T-helper 2 cell treated with Interferon-gamma antibody and Interleukin-4, amounts not matched to agents 100 ng/mL and 5 ng/mL, for 36 hours (primary cell): ENCODE results near the gene KRTAP10-6. TPM values are rescaled to one million over a fixed set of nuclear protein-coding genes. Genes with fewer than 3 reads are reported as not detected.
"Not testable (repeated sequence)": the region's sequence is repeated elsewhere in the genome, so short reads cannot be mapped to it uniquely, and the experiment has no call there.

ENCODE experiments used
- intact Hi-C: fragments of 100-400 bp; cut with micrococcal nuclease; formaldehyde crosslinking; loops from one replicate; pipeline ENCODE4 v1.15.1; 2023
- total RNA-seq: library from RNA; stranded (reverse); gene quantifications from 2 replicates; pipeline ENCODE4 v1.2.3, GENCODE V29; 2022

The KRTAP10-6 gene
- total RNA-seq, 1 donor from 2014 or later = not detected

GRCh38 chr21:44579833-44580144, 12.5 kb downstream of the KRTAP10-6 start:
- intact Hi-C loops = no loop called here

DNA sequence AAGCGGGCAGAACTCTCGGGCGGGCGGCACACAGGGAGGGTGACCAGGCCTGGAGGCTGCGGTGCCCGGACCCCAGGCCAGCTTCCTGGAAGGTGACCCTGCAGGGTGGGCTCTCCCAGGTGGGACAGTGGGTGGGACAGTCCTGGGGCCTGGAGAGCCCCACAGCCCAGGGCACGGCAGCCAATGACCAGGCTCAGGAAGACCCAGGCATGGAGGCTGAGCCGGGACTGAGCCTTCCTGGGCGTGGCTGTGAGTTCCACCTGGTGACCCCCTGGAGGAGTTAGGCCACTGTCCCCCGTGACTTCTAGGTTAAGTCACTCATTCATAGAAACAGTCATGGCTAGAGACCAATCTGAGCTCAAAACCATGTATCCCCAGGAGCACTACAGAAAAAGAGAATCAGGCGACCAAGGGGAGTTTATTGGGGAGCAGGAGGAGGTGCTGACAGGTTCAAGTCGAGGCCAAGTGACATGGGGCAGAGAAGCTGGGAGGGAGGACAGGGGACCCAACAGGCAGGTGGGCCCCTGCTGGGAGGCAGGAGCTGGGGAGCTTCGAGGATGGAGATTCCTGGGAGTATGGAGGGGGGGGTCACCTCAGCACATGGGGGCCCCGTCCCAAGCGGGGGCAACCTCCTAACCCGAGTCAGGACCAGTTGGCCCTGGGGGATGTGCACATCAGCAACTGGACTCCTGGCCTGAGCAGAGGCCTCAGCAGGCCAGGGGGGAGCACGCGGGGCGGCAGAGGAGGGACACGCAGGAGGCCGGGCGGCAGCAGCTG, 13.1 kb downstream of the KRTAP10-6 start:
- intact Hi-C loops = no loop called here

DNA sequence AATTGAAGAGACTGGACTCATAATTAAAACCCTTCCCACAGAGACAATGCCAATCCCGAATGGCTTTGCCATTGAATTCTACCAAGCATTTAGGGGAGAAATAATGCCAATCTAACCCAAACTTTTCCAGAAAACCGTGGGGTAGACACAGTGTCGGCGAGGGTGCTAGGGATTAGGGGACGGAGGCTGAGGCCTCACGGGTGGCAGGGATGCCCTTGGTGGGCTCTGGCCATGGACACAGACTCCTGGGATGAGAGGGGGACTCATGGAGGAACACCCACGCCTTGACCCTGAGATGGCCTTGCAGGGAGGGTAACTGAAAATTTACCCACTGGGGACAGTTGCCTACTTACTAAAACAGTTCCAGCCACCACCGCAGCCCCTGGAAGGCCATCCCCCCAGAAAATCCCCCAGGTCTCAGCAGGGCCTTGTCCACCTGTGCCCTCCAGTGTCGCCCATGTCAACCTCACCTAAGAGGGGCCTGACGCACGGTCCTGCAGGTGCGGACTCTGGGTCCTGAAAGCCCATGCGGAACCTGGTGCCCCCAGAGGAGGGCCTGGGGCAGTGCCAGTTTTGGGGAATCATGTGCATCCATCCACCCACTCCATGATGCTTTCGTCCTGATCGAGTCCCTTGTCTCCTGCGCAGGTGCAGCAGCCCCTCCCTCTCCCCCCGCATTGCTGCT, 13.8 kb downstream of the KRTAP10-6 start:
- intact Hi-C loops = no loop called here

- intact Hi-C loops = no loop called here
These were observed 16.3 kb downstream of the KRTAP10-6 start for GRCh38 chr21:44576025-44576420.

GRCh38 chr21:44575307-44576024, 16.8 kb downstream of the KRTAP10-6 start:
- intact Hi-C loops = no loop called here

GRCh38 chr21:44574457-44575306, 17.6 kb downstream of the KRTAP10-6 start:
- intact Hi-C loops = no loop called here

DNA sequence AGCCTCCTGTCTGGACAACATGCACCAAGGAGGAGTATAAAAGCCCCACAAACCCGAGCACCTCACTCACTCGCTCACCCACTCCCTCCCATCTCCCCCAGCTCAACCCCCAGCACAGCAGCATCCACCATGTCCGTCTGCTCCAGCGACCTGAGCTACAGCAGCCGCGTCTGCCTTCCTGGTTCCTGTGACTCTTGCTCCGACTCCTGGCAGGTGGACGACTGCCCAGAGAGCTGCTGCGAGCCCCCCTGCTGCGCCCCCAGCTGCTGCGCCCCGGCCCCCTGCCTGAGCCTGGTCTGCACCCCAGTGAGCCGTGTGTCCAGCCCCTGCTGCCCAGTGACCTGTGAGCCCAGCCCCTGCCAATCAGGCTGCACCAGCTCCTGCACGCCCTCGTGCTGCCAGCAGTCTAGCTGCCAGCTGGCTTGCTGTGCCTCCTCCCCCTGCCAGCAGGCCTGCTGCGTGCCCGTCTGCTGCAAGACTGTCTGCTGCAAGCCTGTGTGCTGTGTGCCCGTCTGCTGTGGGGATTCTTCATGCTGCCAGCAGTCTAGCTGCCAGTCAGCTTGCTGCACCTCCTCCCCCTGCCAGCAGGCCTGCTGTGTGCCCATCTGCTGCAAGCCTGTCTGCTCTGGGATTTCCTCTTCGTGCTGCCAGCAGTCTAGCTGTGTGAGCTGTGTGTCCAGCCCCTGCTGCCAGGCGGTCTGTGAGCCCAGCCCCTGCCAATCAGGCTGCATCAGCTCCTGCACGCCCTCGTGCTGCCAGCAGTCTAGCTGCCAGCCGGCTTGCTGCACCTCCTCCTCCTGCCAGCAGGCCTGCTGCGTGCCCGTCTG, 18.5 kb downstream of the KRTAP10-6 start, which contains the start of gene KRTAP10-4:
Gene KRTAP10-4 (plus strand): TSS at position 100 of the 827 bp plus-strand sequence. CDS start 30 bp downstream, at position 130.
- intact Hi-C loops = not testable (repeated sequence)

DNA sequence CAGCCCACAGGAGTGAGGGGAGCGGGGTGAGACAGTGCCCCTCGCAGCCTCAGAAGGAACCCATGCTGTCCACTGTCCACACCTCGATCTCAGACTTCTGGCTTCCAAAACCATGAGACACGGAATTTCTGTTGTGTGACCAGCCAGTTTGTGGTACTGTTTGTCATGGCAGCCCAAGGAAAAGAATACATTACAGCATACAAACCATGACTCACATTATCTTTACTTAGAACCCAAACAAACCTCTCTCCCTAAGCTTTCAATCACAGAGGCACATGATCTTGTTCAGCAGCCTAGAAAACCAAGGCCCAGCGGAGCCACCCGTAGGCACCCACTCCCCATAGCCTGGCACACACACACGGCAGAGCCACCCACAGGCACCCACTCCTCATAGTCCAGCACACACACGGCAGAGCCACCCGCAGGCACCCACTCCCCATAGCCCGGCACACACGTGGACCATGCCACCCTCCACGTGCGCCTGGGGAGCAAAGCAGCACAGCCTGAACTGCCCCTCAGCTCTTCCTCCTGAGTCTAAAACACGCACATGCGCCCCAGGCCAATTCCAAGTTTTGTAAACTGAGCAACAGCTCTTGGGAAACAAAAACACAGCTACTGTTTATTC, 19.2 kb downstream of the KRTAP10-6 start:
- intact Hi-C loops = no loop called here

- intact Hi-C loops = no loop called here
These were observed 20.2 kb downstream of the KRTAP10-6 start for GRCh38 chr21:44571844-44572782.

DNA sequence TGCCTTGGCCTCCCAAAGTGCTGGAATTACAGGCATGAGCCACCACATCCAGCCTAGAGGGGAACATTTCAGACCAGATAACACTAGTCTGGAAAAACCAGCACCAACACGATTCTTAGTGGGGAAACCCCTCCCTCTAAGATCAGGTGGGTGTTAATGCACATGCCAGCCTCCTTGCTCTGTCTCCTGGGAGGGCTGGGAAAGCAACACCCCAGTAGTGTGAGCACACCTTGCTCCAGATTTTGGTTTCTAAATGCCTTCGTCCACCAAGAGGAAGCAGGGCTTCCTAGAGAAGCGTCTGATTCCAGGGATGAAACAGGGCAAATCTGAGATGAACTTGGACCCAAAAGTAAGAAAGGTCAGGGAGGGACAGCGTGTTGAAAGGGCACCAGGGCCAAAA, 21.0 kb downstream of the KRTAP10-6 start:
- intact Hi-C loops = no loop called here

DNA sequence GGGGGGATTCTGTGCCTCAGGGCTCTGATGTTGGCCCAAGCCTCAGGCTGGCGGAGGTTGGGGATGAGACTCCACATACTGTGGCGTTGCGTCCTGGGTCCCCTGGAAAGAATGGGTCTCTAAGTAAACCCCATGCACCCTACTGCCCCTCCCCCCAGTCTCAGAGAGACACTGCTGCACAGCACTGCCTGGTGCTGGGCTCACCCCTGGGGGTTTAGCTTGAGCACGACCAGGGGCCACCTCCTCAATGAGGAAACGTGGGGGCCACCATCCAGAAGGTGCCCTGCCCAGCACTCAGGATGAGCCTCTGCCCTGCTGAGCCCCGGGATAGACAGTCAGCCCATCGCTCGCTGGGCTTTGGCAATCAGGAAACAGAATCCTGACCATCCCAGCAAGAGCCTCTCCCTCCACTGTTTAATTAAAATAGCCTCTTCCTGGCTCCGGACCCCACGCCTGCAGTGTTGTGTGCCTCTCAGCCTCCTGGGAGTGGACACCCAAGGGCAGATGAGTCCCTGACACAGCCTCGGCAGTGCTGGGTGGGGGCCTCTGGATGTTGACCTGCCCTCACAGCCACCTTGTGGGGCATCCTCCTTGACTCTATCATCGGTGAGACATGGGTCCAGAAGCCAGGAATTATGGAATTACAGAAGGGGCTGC, 22.3 kb downstream of the KRTAP10-6 start:
- intact Hi-C loops = no loop called here

DNA sequence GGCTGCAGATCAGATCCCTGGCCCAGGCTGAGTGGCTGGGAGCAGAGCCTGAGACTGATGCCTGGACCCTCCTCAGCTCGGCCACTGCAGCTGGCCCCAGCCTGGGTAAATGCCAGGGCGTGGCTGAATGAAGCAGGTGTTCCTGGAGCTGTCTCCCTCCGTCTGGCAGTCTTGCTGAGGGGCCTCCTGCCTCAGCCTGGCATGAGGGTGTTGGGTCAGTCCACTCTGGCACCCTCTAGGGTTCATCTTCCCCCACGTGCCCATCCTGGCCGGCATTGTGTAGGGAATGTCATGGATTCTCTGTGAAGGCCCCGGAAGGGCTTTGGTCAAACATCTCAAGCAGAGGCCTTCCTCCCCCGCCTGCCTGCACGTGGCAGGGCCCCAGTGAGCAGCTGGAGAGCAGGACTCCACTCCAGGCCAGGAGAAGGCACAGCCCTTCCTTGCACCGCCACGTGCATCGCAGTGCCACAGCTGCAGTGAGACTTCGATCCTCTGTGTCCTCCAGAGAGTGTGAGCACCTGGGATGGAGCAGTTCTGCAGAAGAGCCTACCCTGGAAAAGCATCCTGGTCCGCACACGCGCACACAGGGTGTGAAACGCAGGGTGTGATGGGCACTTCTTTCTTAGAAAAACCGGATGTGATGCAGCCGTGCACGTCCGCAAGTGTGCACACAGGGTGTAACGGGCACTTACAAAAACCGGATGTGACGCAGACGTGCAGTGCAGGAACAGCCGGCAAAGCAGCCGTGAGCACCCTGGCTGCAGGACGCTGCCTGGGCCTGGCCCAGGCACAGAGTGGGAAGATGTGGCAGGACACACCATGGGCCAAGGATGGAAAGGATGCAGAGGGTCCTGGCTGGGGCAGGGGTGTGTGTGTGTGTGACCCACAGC, 23.4 kb downstream of the KRTAP10-6 start:
- intact Hi-C loops = no loop called here

- intact Hi-C loops = no loop called here
These were observed 24.0 kb downstream of the KRTAP10-6 start for GRCh38 chr21:44568261-44568660.

GRCh38 chr21:44567481-44568171, 24.7 kb downstream of the KRTAP10-6 start:
- intact Hi-C loops = no loop called here

DNA sequence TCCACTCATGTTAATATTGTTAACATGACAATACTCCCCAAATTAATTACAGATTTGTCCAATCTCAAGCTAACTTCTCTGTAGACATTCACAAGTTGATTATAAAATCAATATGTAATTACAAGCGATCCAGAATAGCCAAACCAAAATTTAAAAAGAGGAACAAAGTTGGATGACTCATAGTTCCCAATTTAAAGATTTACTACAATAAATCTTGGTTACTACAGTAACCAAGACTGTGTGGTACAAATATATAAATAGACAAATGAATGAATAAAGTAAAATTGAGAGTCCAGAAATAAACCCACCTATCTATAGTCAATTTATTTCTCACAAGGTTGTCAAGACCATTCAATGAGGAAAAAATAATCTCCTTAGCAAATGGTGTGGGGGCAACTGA, 25.9 kb downstream of the KRTAP10-6 start:
- intact Hi-C loops = no loop called here

- intact Hi-C loops = no loop called here
These were observed 27.3 kb downstream of the KRTAP10-6 start for GRCh38 chr21:44564886-44565598.
